ENCODE measurements around the gene TWSG1. TPM values are rescaled to one million over a fixed set of nuclear protein-coding genes. Genes with fewer than 3 reads are reported as not detected.

The TWSG1 gene
- total RNA-seq, 1 donor from 2014 or later: 37.6 TPM

DNA sequence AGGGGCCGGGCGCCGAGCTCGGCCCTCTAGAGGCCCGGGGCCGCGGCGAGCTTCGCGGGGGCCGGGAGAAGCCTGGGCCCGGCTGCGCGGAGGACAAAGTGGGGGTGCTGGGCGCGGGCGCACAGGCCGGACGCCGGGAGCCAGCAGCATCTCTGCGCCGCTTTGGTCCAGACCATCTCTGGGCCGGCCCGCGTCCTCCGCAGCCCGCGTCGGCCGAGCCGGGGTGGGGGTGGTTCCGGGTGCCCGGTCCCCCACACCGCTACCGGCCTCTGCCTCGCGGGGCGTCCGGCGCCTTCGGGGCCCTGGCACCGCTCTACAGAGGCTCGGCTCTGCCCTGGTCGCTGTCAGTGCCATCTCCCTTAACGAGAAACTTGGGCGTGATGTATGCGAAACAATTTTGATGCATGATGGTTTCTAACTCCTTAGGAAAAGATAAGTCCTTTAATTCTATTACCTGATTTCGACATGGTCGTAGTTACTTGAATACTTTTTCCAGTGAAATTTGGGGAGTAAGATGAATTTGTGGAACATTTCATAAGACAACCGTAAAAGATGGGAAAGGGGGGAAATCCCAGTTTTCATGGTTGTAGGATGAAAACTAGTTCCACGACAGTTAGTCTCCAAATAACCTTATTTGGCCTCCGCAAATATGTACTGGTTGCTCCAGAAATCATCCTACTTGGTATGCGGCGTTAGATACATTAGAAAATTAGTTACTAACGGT, 562 bp downstream of the TWSG1 start:
- TF ChIP-seq, protein P1, sequence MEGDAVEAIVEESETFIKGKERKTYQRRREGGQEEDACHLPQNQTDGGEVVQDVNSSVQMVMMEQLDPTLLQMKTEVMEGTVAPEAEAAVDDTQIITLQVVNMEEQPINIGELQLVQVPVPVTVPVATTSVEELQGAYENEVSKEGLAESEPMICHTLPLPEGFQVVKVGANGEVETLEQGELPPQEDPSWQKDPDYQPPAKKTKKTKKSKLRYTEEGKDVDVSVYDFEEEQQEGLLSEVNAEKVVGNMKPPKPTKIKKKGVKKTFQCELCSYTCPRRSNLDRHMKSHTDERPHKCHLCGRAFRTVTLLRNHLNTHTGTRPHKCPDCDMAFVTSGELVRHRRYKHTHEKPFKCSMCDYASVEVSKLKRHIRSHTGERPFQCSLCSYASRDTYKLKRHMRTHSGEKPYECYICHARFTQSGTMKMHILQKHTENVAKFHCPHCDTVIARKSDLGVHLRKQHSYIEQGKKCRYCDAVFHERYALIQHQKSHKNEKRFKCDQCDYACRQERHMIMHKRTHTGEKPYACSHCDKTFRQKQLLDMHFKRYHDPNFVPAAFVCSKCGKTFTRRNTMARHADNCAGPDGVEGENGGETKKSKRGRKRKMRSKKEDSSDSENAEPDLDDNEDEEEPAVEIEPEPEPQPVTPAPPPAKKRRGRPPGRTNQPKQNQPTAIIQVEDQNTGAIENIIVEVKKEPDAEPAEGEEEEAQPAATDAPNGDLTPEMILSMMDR (IDR thresholded peaks at IDR 0.05): peak; percentile 30
- Histone ChIP-seq H3K9me3 (no peaks in the 10 kb centered on the region), H3K4me3 (peak overlapping the region; percentile 87), H3K27me3 (no peaks in the 10 kb centered on the region), H3K4me1 (peaks cover 6% of the 10 kb centered on the region), H3K27ac (peak overlapping the region; percentile 82), H3K36me3 (no peaks in the 10 kb centered on the region)
- DNase-seq: peak; percentile 81
- peak; percentile 66 for ATAC-seq
- intact Hi-C loops (cut with DNase I): no loop called here

DNA sequence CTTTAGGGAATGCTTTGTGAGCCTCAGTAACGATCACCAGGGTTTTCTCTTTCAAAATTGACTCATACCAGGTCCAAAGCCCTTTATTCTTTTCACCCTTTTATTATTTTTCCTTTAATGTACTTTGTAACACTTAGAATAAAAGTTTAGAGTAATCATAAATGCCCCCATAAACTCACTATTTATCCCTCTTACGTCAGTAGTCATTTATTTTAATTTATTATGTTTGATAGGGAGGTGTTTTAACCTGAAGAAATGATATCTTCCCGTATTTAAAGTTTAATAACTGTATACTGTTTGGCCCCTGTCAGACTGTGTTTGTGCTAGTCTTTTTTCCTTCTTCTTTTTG, 1.1 kb downstream of the TWSG1 start:
- H3K27me3 ChIP-seq: no peaks in the 10 kb centered on the region
- TF ChIP-seq, protein P1 (IDR thresholded peaks at IDR 0.05): no peak
- ATAC-seq: no peak
- peaks cover under 1% of the 10 kb centered on the region for H3K36me3 ChIP-seq
- no peaks in the 10 kb centered on the region for H3K9me3 ChIP-seq
- H3K4me3 ChIP-seq: peak overlapping the region; percentile 87
- intact Hi-C loops (cut with DNase I): no loop called here
- peaks cover 6% of the 10 kb centered on the region for H3K4me1 ChIP-seq
- no peak for DNase-seq
- H3K27ac ChIP-seq: no peak overlapping the region

DNA sequence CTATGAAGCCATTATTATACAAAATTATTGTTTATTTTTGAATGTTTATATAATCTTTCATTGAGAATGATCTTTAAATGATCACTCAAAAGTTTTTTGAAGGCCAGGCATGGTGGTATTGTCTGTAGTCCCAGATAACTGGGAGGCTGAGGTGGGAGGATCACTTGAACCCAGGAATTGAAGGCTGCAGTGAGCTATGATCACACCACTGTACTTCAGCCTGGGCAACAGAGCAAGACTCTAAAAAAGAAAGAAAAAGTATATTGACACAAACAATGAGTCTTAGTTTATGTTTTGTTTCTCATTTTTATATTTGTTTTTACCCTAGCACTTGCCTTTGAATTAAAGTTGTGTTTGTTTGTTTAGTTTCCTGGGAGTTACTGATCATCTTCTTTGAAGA, 2.3 kb downstream of the TWSG1 start:
- intact Hi-C loops (cut with DNase I): no loop called here
- no peak for ATAC-seq
- TF ChIP-seq, protein P1 (IDR thresholded peaks at IDR 0.05): no peak

DNA sequence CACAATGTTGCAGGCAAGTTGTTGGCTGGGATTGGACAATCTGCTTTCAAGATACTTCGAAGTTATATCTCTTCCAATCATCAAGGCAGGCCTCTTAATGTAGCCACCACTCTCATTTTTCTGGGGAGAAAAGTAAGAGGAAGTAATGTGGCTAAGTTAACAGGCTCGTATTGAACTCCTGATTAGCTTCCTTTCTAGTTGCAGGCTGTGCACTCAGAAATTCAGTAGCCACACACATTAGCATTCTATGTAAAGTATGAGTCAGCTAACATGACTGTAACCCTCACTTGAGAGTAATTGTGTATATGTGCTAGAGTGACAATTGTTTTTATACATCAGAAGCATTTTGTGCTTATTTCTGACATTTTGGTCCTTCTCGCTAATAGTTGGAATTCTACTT, 3.3 kb downstream of the TWSG1 start:
- no peaks in the 10 kb centered on the region for H3K9me3 ChIP-seq
- H3K4me1 ChIP-seq: peaks cover 6% of the 10 kb centered on the region
- intact Hi-C loops (cut with DNase I): no loop called here
- no peaks in the 10 kb centered on the region for H3K27me3 ChIP-seq
- TF ChIP-seq, protein P1 (IDR thresholded peaks at IDR 0.05): no peak
- ATAC-seq (no peak), DNase-seq (no peak)
- peaks cover 6% of the 10 kb centered on the region for H3K36me3 ChIP-seq
- no peak overlapping the region for H3K27ac ChIP-seq
- no peak overlapping the region for H3K4me3 ChIP-seq

More for the DNA sequence above, 2.3 kb downstream of the TWSG1 start:
- Histone ChIP-seq H3K4me3 (no peak overlapping the region), H3K36me3 (peaks cover 6% of the 10 kb centered on the region), H3K27ac (no peak overlapping the region), H3K27me3 (no peaks in the 10 kb centered on the region), H3K4me1 (peaks cover 6% of the 10 kb centered on the region), H3K9me3 (no peaks in the 10 kb centered on the region)
- DNase-seq: no peak

DNA sequence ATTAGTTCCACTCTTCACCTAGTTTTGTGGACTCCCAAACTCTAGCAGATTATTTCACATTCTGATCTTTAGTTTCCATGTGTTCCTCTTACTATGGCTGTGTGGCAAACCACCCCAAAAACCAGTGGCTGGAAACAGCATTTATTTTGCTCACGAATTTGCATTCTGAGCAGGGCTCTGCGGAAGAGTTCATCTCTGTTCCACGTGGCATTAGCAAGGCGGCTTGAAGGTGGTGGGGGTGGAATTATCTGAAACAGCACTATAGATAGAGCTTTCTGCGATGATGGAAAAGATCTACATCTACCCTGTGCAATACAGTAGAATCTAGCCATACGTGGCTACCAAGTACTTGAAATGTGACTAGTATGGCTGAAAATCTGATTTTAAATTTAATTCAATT, 5.9 kb downstream of the TWSG1 start:
- Histone ChIP-seq H3K27ac (no peak overlapping the region), H3K4me1 (peaks cover 5% of the 10 kb centered on the region), H3K4me3 (no peak overlapping the region), H3K36me3 (peaks cover 6% of the 10 kb centered on the region), H3K27me3 (no peaks in the 10 kb centered on the region), H3K9me3 (no peaks in the 10 kb centered on the region)
- ATAC-seq: no peak
- intact Hi-C loops (cut with DNase I): no loop called here
- no peak for DNase-seq
- TF ChIP-seq, protein P1 (IDR thresholded peaks at IDR 0.05): no peak
